Urothelium cell line (cell line): Measurements from ENCODE around the gene NEK9.
"Not testable (repeated sequence)": the region's sequence is repeated elsewhere in the genome, so short reads cannot be mapped to it uniquely, and the experiment has no call there.

Experiments used
- DNase-seq: peaks from one replicate; pipeline ENCODE4 v3.0.0; 2011; ENCODE audit warnings: low spot score, mixed read lengths
- FAIRE-seq: peaks from 2 replicates; lab custom pipeline; 2011; peaks lifted over from hg19 to GRCh38; lab: Jason Lieb, UNC

NEK9 gene

DNA sequence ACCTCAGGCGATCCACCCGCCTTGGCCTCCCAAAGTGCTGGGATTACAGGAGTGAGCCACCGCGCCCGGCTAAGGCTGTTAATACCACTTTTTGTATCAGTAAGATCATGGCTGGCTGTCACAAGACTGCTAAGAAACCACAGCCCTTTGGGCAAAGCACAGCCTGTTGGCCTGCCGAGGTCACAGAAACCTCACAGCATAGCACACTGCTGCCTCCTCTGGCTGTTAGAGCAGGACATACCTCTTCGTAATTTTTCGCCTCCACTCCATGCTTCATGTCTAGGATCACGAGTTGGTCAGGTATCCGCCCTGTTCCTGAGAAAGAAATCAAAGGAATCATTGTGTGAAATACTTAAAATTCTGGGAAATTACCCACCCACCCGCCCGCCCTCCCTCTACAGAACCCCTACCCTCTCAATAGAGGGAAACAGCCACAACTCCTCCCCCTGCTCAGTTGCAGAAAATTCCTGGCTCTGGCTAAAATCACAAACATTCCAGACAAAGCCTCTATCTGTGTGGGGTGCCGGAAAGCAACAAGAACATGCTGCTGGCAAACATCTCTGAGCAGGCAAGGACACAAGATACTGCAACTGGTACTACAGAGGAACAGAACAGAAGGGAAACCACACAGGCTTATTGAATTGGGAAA lies 20.7 kb upstream of the NEK9 start:
- FAIRE-seq: no peak
- DNase-seq: peak; percentile 34

DNA sequence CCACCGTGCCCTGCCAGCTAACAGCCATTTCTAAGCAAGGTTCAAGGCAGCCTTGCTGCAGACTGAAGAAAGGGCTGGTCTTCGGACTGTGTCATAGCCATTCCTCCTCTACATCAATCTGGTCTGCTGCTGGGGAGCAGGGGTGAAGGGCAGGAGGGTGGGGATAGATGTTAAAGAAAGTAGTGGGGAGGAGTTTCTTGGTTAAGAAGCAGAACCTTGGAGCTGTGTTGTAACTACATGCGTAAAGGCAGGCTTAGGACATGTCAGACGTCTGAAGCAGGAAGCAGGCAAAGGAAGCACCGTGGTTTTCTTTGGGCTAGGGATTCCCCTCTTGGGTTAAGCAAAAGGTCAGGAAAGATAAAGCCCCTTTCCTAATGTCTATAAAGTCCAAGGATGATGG lies 18.1 kb upstream of the NEK9 start:
- no peak for FAIRE-seq
- DNase-seq: no peak

DNA sequence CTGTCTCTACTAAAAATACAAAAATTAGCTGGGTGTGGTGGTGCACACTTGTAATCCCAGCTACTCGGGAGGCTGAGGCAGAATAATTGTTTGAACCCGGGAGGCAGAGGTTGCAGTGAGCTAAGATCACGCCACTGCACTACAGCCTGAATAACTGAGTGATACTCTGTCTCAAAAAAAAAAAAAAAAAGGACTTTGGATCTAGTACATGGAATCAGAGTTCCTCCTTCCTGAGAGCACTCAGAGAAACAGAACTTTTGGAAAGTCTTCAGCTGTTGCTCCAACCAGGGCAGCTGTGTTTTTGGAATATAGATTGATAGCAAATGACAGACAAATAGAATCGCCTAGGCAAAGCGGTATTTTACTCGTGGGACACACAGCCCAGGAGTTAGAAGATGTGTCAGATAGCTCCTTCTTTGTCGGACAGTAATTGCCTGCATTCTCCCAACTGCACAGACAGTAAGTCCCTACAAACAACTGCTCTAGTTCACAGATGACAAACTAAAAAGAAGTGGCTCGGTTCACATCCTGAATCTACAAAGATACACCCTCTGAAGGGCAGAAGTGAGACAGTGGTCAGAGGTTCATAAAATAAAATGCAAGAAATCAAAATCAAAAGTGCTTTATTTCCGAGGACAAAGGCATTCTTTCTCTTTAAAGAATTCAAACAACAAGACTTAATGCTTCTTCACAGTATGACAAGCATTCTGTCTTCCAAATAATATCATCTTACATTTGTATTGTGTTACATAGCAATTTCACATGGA lies 17.1 kb upstream of the NEK9 start:
- DNase-seq: no peak
- FAIRE-seq: no peak

DNA sequence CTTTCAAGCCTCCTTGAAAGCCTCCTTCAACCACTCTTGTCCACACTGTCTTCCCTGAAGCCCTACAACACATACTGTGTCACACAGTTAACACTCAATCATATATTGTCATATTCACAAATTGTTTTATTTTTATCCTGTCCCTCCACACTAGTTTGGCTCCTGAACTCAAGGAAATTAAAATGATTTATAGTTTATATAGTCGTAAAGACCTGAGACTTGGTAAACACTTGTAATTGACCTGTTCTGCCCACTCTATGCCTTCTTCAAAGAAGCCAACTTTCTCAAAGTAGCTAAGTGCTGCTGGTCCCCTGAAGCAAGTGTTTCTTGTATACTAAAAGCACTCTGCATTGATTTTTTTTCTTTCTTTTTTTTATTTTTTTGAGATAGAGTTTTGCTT lies 15.6 kb upstream of the NEK9 start:
- DNase-seq (no peak), FAIRE-seq (no peak)

DNA sequence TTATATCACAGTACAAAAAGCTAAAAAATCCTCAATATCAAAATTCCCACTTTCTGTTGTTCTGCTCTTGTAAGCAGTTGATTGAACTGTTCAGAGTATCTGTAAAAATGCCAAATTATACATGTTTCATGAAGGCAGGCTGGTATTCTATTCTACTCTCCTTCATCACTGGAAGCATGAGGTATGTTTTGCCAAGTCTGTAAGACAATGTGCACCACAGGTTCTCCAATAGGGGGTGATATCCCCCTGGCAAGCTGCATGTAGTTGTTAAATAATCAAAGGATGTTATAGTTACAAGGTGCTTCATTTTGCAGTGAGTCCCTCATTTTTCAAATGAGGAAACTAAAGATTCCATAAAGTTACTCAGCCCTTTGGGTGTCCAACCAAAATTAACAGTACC lies 15.1 kb upstream of the NEK9 start:
- FAIRE-seq (no peak), DNase-seq (no peak)

DNA sequence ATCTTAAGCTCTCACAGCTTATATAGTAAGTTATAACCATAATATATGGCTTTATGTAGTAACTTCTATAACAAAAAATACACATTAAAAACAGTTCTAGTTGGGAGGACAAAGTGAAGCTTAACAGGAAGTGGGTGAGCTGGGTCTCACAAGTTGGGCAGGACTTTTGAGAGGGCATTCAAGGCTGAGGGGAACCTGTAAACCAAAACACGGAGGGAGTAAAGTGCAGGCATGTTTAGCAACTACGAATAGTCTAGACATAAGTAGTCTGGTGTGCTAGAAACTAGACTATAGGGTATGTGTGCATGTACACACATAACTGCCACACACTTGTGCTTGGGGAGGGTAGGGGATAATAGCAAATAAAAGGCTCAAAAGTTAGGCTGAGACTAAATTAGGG lies 14.2 kb upstream of the NEK9 start:
- FAIRE-seq: no peak

DNA sequence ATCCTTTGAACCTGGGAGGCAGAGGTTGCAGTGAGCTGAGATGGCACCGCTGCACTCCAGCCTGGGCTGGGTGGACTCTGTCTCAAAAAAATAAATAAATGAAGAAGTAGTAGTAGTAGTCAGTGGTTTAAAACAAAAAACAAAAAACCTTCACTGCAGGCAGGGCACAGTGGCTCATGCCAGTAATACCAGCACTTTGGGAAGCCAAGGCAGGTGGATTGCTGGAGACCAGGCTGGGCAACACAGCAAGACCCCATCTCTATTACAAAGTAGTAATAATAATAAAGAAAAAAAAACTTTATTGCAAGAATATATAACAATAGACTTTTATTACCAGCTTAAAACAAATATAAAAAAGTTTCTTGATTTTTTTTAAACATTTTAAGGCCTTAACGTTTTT lies 13.8 kb upstream of the NEK9 start:
- FAIRE-seq: no peak
- DNase-seq: no peak

More for the DNA sequence above, 14.2 kb upstream of the NEK9 start:
- DNase-seq: no peak

DNA sequence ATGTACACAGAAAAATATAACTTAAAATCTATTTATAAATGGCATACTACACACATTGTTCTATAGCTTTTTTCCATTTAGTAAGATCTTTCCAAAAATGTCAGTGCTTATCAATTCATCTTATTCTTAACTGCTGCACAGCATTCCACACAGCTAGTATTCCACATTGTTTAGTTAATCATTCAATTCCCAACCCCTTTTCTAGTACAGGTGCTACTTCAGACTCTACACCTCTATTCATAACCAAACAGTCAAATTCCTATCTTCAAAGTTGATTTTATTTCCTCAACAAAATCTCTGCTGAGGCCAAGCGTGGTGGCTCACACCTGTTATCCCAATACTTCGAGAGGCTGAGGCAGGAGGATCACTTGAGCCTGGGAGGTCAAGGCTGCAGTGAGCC lies 12.3 kb upstream of the NEK9 start:
- no peak for FAIRE-seq
- no peak for DNase-seq

DNA sequence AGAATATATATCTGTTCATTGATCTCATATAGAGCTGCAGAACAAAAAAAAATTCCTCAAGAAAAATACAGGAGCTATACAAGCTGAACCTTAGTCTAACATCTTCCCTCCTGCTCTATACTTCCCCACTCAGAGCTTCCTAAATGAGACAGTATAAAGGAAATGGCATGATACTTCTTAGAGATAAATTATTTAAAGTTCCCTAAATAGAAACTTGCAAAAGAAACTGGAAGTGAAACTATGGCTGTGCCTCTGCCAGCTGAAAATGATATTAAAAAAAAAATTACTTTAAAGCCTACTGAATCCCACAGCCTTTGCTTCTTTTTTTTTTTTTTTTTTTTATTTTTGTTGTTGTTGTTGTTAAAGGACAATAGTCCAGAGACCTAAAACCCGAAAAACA lies 11.6 kb upstream of the NEK9 start:
- FAIRE-seq: no peak
- DNase-seq: no peak

DNA sequence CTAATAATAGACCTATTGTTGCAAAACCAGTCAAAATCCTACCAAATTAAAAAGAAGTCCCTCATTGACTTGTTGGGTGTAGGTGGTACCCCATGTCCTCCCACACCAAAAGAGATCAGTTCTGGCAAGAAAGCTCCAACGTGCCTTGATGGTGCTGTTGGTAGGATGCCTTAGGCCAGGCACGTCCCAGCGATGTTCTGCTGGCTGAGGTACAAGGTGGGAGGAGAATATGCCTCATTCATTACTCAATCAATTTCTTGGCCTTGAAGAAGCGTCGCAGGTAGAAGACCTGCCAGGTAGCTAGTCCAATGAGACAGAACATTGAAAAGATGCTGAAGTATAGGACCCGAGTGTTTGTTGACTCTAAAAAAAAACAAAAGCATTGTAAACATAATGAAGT lies 7.8 kb upstream of the NEK9 start:
- DNase-seq: no peak

DNA sequence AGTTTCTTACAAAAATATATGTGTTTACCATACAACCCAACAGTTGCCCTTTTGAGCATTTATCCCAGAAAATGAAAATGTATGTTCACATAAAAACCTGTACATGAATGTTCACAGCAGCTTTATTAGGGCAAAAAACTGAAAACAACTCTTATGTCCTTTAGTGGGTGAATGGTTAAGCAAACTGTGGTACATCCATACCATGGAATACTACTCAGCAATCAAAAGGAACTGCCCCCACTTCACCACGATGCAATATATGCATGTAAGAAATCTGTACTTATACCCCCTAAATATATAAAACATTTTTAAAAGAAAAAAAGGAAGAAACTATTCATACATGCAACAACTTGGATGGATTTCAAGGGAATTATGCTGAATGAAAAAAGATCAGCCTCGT lies 6.7 kb upstream of the NEK9 start:
- DNase-seq: no peak
- FAIRE-seq: no peak

More for the DNA sequence above, 7.8 kb upstream of the NEK9 start:
- no peak for FAIRE-seq

DNA sequence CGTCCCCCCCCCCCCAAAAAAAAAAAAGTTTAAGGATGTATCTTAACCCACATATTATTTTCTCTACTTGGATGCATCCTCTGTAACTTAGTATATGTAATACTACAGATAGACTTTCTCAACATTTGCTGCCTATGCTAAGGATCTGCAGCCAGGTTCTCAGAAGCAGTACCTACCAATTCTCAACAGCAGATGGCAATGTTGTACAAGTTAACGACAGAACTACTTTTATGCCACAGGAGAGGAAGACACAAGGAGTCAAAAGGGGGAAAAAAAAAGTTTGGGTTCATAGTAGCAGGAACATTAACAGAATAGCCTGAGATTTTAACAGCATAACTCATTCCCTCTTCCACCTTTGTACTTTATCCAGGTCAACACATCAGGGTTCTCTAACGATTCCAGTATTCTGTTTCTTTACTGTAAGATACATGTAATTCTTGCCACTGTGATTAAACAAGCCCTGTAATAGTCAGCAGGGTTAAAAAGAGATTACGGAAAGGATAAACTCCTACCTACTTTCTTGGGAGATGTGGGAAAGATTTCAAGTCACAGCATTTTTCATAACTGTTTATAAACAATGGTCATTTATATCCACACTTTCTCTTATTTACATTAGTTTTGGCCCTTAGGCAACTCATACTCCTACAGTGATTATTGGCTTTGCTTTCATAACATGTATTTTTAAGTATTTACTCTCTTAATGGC lies 5.7 kb upstream of the NEK9 start:
- DNase-seq: peak; percentile 60
- FAIRE-seq: peak; percentile 53

DNA sequence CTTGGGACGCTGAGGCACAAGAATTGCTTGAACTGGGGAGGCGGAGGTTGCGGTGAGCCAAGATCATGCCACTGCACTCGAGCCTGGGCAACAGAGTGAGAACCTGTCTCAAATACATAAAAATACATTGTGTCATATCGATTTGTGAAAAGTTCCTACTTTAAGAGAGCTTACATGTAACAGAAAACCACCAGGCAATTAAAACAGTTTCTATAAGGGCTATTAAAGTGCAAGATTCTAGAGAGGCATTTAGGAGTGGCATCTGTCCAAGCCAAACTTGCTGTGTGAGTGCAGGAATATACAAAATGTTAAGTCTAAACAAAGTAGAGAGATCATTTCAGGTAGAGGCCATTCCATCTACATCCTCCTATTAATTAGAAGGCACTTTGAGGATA lies 1.7 kb upstream of the NEK9 start:
- DNase-seq (no peak), FAIRE-seq (no peak)

DNA sequence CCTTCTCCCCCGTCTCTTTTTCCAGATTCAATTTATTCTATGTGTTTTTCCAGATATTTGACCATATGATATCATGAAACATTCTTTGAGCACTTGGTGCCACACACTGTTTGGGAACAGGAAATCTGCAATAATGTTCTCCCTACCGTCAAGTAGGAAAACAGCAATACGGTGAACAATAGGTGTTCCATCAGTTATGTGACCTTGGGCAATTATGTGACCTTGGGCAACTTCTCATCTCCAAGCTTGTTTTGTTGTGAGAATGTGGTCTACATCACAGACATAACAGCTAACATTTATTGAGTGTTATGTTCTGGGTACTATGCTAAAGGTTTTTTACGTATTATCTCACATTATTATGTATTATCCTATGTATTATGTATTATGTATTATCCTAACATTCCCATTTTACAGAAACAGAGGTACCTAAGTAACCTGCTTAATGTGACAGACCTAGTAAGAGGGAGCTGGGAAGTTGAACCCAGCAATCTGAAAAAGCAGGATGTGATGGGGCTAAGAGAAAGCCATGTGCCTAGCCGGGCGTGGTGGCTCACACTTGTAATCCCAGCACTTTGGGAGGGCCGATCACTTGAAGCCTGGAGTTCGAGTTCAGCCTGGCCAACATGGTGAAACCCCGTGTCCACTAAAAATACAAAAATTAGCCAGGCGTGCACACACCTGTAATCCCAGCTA lies 1.2 kb upstream of the NEK9 start:
- FAIRE-seq: no peak
- no peak for DNase-seq

DNA sequence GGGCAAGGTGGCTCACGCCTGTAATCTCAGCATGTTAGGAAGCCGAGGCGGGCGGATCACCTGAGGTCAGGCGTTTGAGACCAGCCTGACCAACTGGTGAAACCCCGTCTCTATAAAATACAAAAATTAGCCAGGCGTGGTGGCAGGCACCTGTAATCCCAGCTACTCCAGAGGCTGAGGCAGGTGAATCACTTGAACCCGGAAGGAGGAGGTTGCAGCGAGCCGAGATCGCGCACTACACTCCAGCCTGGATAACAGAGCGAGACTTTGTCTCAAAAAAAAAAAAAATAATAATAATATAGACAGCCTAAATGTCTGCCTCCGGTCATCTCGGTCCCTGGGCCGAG lies 599 bp upstream of the NEK9 start:
- FAIRE-seq, DNase-seq: not testable (repeated sequence)

DNA sequence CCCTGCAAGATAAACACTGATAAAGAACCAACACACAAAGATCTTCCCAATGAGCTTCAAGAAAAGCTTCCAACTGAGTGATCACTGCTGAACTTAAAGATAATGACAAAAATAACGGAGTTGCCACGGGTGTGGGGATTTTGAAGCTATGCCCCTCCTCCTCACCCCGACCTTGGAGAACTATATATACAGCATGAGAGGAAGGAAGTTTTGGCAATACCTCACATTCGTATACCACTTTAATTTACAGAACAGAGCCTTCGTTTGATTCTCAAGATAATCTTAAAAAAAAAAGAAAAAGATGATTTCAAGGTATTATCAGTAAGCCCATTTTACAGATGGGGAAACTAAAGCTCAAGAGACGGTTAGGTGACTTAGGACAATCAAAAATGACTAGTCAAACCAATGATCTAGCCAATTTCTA lies 715 bp downstream of the NEK9 start:
- DNase-seq (no peak), FAIRE-seq (no peak)

DNA sequence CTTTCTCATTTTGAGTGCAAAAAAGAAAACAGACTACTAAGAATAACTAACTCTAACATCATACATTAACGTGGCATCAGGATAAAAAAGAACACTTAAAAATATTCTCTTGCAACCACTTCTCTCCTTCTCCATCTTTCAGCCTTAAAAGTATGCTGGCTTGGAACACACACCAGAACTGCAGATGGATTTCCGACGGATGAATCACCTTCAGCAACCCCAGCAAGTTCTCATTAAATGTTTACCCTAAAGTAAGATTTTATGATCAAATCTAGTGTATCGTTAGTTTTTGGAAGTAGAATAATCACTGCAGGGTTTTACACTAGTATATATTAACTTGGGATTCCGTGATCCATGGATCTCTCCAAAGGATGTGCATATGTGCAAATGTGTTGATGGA lies 1.2 kb downstream of the NEK9 start:
- DNase-seq (no peak), FAIRE-seq (no peak)

DNA sequence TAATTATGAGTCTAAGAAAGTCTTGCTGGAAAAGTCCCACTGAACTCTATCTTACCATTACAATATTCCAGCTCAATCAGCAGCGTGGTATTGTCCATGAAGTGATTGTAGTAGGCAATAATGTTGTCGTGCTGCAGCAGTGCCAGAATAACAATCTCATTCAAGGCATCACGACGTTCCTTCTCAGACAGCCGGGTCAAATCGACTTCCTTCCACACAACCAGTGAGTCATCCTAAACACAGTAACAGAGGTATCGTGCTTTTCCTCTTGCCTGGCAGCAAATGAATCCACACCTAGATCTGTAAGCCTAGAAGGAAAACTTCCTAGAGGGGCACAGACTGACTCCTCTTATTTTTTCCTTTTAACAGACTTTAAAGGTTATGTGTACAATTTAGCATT lies 2.9 kb downstream of the NEK9 start:
- DNase-seq (peak; percentile 71), FAIRE-seq (no peak)

DNA sequence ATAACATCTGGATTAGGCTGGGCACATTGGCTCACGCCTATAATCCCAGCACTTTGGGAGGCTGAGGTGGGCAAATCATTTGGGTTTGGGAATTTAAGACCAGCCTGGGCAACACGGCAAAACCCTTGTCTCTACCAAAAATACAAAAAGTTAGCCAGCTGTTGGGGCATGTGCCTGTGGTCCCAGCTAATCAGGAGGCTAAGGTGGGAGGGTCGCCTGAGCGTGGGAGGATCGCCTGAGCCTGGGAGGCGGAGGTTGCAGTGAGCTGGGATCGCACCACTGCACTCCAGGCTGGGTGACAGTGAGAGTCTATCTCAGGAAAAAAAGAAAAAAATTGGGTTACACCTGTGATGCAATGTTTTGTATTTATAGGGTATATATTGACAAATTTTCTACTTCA lies 5.3 kb downstream of the NEK9 start:
- DNase-seq (no peak), FAIRE-seq (no peak)

DNA sequence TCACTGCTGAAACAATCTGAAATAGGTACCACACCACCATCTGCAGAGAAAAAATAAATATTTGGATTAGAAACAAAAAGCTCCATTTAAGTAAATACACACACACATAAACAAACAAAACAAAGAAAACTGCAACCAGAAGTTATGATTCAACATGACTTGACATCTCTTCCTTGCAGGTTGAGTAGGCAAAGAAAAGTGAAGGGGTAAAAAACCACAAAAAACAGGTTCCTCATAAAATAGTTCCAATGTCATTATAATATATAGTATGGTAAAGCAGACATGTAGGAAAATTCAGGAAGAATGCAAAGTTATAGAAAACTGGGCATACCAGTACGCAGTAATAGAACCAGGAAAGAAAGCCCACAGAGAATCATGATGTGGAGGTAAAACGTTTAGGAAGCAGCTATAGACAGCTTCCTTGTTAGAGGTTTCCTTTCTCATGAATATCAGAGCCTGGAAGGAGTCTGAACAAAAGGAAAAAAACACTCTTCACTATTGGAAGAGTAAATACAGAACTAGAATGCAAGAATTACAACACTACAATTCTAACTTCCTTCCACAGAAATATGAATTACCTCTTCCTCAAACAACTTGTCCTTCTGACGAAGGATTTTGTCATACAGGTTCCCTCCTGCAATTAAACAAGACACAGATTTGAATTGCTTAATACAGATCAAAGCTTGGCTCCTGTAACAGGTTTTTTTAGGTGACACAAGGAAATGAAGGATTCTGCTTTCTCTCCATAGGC lies 6.1 kb downstream of the NEK9 start:
- FAIRE-seq (no peak), DNase-seq (no peak)

DNA sequence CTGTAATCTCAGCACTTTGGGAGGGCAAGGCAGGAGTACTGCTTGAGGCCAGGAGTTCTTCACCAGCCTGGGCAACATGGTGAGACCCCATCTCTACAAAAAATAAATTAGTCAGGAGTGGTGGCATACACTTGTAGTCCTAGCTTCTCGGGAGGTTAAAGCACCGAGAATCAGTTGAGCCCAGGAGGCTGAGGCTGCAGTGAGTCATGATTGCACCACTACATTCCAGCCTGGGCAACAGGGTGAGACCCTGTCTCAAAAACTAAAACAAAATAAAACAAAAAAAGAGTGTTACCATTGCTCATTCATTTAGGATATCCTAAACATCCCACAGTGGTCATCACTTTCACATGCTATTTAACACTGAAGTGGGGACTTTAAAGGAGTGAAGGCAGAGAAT lies 7.8 kb downstream of the NEK9 start:
- FAIRE-seq (no peak), DNase-seq (no peak)
